Right renal pelvis (tissue), 4 donors: ENCODE results near the gene NINJ2. TPM values are rescaled to one million over a fixed set of nuclear protein-coding genes. Genes with fewer than 3 reads are reported as not detected.

Experiments
- DNase-seq, 4 donors: peaks; one replicate each; pipeline ENCODE4 v3.0.0-alpha.2; 2013; ENCODE audit warnings: low read depth in 4 of 4, low spot score in 3 of 4, missing footprints in 1 of 4
- polyA plus RNA-seq, 4 donors: library from polyadenylated mRNA; unstranded; fragments of 120-200 nt; gene quantifications; one replicate each; pipeline ENCODE4 v1.2.1, GENCODE V29; 2013; ENCODE audit not compliant: insufficient read length in 4 of 4

Gene NINJ2
- polyA plus RNA-seq, 4 donors = 0.93 to 1.4 (median 1.4) TPM

GRCh38 chr12:674272-674781, 11.1 kb upstream of the NINJ2 start:
- DNase-seq = no peak

GRCh38 chr12:673849-674248, 10.6 kb upstream of the NINJ2 start:
- no peak for DNase-seq

- DNase-seq = no peak
Measured at GRCh38 chr12:669576-669945, 6.3 kb upstream of the NINJ2 start.

GRCh38 chr12:668090-668481, 4.8 kb upstream of the NINJ2 start:
- DNase-seq = no peak

GRCh38 chr12:666766-667308, 3.6 kb upstream of the NINJ2 start:
- no peak for DNase-seq

GRCh38 chr12:666066-666465, 2.8 kb upstream of the NINJ2 start:
- no peak for DNase-seq

GRCh38 chr12:664779-665092, 1.5 kb upstream of the NINJ2 start:
- no peak for DNase-seq

- no peak for DNase-seq
Measured at GRCh38 chr12:664075-664778, 982 bp upstream of the NINJ2 start.

- no peak for DNase-seq
Measured at GRCh38 chr12:662566-663292, 516 bp downstream of the NINJ2 start.

- DNase-seq = no peak
Measured at GRCh38 chr12:661720-662486, 1.3 kb downstream of the NINJ2 start.

GRCh38 chr12:659090-659683, 4.1 kb downstream of the NINJ2 start:
- no peak for DNase-seq

GRCh38 chr12:650983-651382, 12.3 kb downstream of the NINJ2 start:
- DNase-seq = no peak

- DNase-seq = no peak
Measured at GRCh38 chr12:647385-648085, 15.7 kb downstream of the NINJ2 start.

- no peak for DNase-seq
Measured at GRCh38 chr12:646442-647384, 16.5 kb downstream of the NINJ2 start.

GRCh38 chr12:645563-646071, 17.6 kb downstream of the NINJ2 start:
- DNase-seq = no peak

GRCh38 chr12:644818-645552, 18.3 kb downstream of the NINJ2 start:
- no peak for DNase-seq

GRCh38 chr12:644303-644639, 19.0 kb downstream of the NINJ2 start:
- DNase-seq = no peak
